Measurements from ENCODE around the gene SCN8A. TPM values are rescaled to one million over a fixed set of nuclear protein-coding genes. Genes with fewer than 3 reads are reported as not detected.

Gene SCN8A
- total and polyA plus RNA-seq, 2 donors (not counting 3 experiments of a cell fraction or from before 2014, with no cell fraction given), result 9.4 to 20.4 TPM

- ChIA-PET POLR2A (no interaction called here), CTCF (interaction anchor here (1.8 kb wide), 1 partner anchor 16 kb away, joined by 4 read pairs; no protein-coding TSS in a partner anchor)
- Histone ChIP-seq H3K9me1 (replicated peaks; ENCODE audit: control insufficient read depth, extremely low read depth, insufficient read depth, low read length) (no peaks in the 10 kb centered on the region), H3K27me3 (ENCODE audit: control insufficient read depth in 2 of 2, insufficient read depth in 2 of 2, low read length in 2 of 2) (peaks cover 11 to 25% of the 10 kb centered on the region in 2 experiments), H2AFZ (ENCODE audit: low read depth, low read length) (no peak overlapping the region), H4K20me1 (replicated peaks; ENCODE audit: control insufficient read depth, extremely low read depth, insufficient read depth, low read length) (no peaks in the 10 kb centered on the region), H3K36me3 (ENCODE audit: control insufficient read depth in 2 of 2, extremely low read depth in 1 of 2, insufficient read depth in 2 of 2, low read length in 2 of 2) (no peaks in the 10 kb centered on the region), H3K9me3 (replicated peaks; ENCODE audit: control insufficient read depth, insufficient read depth, low read length) (no peaks in the 10 kb centered on the region), H3K4me2 (ENCODE audit: insufficient read depth, low read length) (no peak overlapping the region), H3K9ac (replicated peaks; ENCODE audit: extremely low read depth, insufficient read depth, low read length) (no peak overlapping the region), H3K27ac (ENCODE audit: insufficient read depth, low read depth, low read length) (no peak overlapping the region), H3K4me1 (ENCODE audit: control insufficient read depth, extremely low read depth, insufficient read depth, low read length) (no peaks in the 10 kb centered on the region), H3K4me3 (replicated peaks in 1 of 3; ENCODE audit: insufficient read depth in 1 of 3, low read depth in 1 of 3, low read length in 3 of 3) (no peak overlapping the region), H3K79me2 (ENCODE audit: control insufficient read depth, insufficient read depth, low read length) (no peaks in the 10 kb centered on the region)
- DNase-seq (ENCODE audit: low read depth, low spot score), result no peak
- TF ChIP-seq MAX (IDR thresholded peaks at IDR 0.05; ENCODE audit: insufficient read depth, insufficient read length) (no peak), POLR2AphosphoS5 (IDR thresholded peaks at IDR 0.05; ENCODE audit: insufficient read depth, low read depth, low read length) (no peak), CTCF (IDR thresholded peaks at IDR 0.05; ENCODE audit: extremely low read depth in 1 of 2, insufficient read depth in 1 of 2, low read depth in 1 of 2, low read length in 2 of 2) (no peak), POLR2A (IDR thresholded peaks at IDR 0.05; ENCODE audit: low read depth, low read length) (no peak), FOS (IDR thresholded peaks at IDR 0.05; ENCODE audit: borderline replicate concordance, insufficient read depth, low read length) (no peak), EZH2 (IDR thresholded peaks at IDR 0.05; ENCODE audit: borderline replicate concordance, low read depth, low read length, severe bottlenecking) (no peak), MYC (IDR thresholded peaks at IDR 0.05; ENCODE audit: low read depth, low read length) (no peak), JUN (IDR thresholded peaks at IDR 0.05; ENCODE audit: borderline replicate concordance, insufficient read depth, insufficient read length, low read depth) (no peak), GATA2 (IDR thresholded peaks at IDR 0.05; ENCODE audit: insufficient read depth, insufficient read length, low read depth, low read length) (no peak)
- dilution Hi-C loops (cut with MboI; ENCODE audit: extremely low pct_ligation_motif_present, low sequenced_read_pairs) (no loop called here), intact Hi-C loops (cut with micrococcal nuclease) (no loop called here)
- BruUV-seq (replicated peaks), result no TSS peak
- FAIRE-seq, result no peak
Measured at GRCh38 chr12:51548241-51548640, 42.8 kb upstream of the SCN8A start.

Data from endothelial cell of umbilical vein (primary cell).